Naive B cell (primary cell): ENCODE measurements around the gene CCDC149. TPM values are rescaled to one million over a fixed set of nuclear protein-coding genes. Genes with fewer than 3 reads are reported as not detected.

Experiments
- ATAC-seq, 2 donors: fragments of 150-1000 bp; cut with Tn5 transposase; 2 replicates each; pipeline ENCODE4 v1.10.0; 2021; ENCODE audit warnings: low read depth in 2 of 2, mild to moderate bottlenecking in 2 of 2, moderate library complexity in 2 of 2
- DNase-seq: peaks from one replicate; pipeline ENCODE4 v3.0.0; 2022
- H3K27ac Mint-ChIP-seq, 6 donors: one replicate each; pipeline ENCODE4 v1.8.0; 2020 to 2022; ENCODE audit warnings: mild to moderate bottlenecking in 6 of 6, mixed read lengths in 6 of 6, moderate library complexity in 5 of 6, inconsistent platforms in 2 of 6
- H3K27me3 Mint-ChIP-seq, 3 donors: one replicate each; pipeline ENCODE4 v1.8.0; 2021 to 2022; ENCODE audit warnings: mixed read lengths in 3 of 3, mild to moderate bottlenecking in 1 of 3
- H3K36me3 Mint-ChIP-seq, 2 donors: one replicate each; pipeline ENCODE4 v1.8.0; 2020 to 2022; ENCODE audit warnings: mixed read lengths in 2 of 2, inconsistent platforms in 1 of 2, mild to moderate bottlenecking in 1 of 2
- H3K4me1 Mint-ChIP-seq, 3 donors: one replicate each; pipeline ENCODE4 v1.8.0; 2020 to 2022; ENCODE audit warnings: mixed read lengths in 3 of 3, inconsistent platforms in 1 of 3, mild to moderate bottlenecking in 1 of 3, moderate library complexity in 1 of 3
- H3K4me3 Mint-ChIP-seq, 8 donors: one replicate each; pipeline ENCODE4 v1.8.0; 2020 to 2022; ENCODE audit warnings: mild to moderate bottlenecking in 8 of 8, mixed read lengths in 8 of 8, moderate library complexity in 8 of 8, inconsistent platforms in 2 of 8
- H3K9me3 Mint-ChIP-seq, 7 donors: one replicate each; pipeline ENCODE4 v1.8.0; 2020 to 2022; ENCODE audit warnings: mixed read lengths in 7 of 7, mild to moderate bottlenecking in 5 of 7, inconsistent platforms in 2 of 7, moderate library complexity in 1 of 7
- polyA plus RNA-seq, 6 donors: library from polyadenylated mRNA; unstranded; fragments of 300-500 nt; fragmentation: Illumina TruSeq; gene quantifications; one replicate each; pipeline ENCODE4 v1.2.3, GENCODE V29; 2021; ENCODE audit warnings: low read depth in 6 of 6

The CCDC149 gene
- polyA plus RNA-seq, 6 donors from 2014 or later, result not detected

- H3K36me3 Mint-ChIP-seq, result no peaks in the 10 kb centered on the region
- H3K4me1 Mint-ChIP-seq, result peaks cover 0 to 4% (median 0%) of the 10 kb centered on the region in 3 donors
- no peak overlapping the region for H3K4me3 Mint-ChIP-seq
- H3K27ac Mint-ChIP-seq, result no peak overlapping the region
- peaks cover 0 to 12% (median 9%) of the 10 kb centered on the region in 3 donors for H3K27me3 Mint-ChIP-seq
- no peak for ATAC-seq
- peaks cover 1 to 12% (median 4%) of the 10 kb centered on the region in 7 donors for H3K9me3 Mint-ChIP-seq
- DNase-seq, result no peak
Observed at GRCh38 chr4:24809376-24809775, 103.5 kb downstream of the CCDC149 start.

- peaks cover 1 to 13% (median 4%) of the 10 kb centered on the region in 7 donors for H3K9me3 Mint-ChIP-seq
- DNase-seq (no peak), ATAC-seq (no peak)
- no peak overlapping the region for H3K4me3 Mint-ChIP-seq
- H3K27ac Mint-ChIP-seq, result no peak overlapping the region
- peaks cover 0 to 4% (median 0%) of the 10 kb centered on the region in 3 donors for H3K4me1 Mint-ChIP-seq
- H3K27me3 Mint-ChIP-seq, result peaks cover 3 to 12% (median 10%) of the 10 kb centered on the region in 3 donors
- H3K36me3 Mint-ChIP-seq, result no peaks in the 10 kb centered on the region
Observed at GRCh38 chr4:24808955-24809354, 103.9 kb downstream of the CCDC149 start.

- Mint-ChIP-seq H3K27me3 (peaks cover 8 to 15% (median 12%) of the 10 kb centered on the region in 3 donors), H3K36me3 (no peaks in the 10 kb centered on the region), H3K9me3 (peaks cover 1 to 15% (median 4%) of the 10 kb centered on the region in 7 donors), H3K27ac (no peak overlapping the region), H3K4me1 (peaks cover 0 to 4% (median 0%) of the 10 kb centered on the region in 3 donors), H3K4me3 (peak overlapping the region in 1 of 8 donors; percentile 20)
- DNase-seq (no peak), ATAC-seq (no peak)
Observed at GRCh38 chr4:24808261-24808660, 104.6 kb downstream of the CCDC149 start.

- ATAC-seq (no peak), DNase-seq (no peak)
- peaks cover 0 to 4% (median 0%) of the 10 kb centered on the region in 3 donors for H3K4me1 Mint-ChIP-seq
- peaks cover 11 to 20% (median 16%) of the 10 kb centered on the region in 3 donors for H3K27me3 Mint-ChIP-seq
- no peak overlapping the region for H3K4me3 Mint-ChIP-seq
- no peaks in the 10 kb centered on the region for H3K36me3 Mint-ChIP-seq
- no peak overlapping the region for H3K27ac Mint-ChIP-seq
- H3K9me3 Mint-ChIP-seq, result peaks cover 1 to 15% (median 4%) of the 10 kb centered on the region in 7 donors
Observed at GRCh38 chr4:24807611-24808010, 105.2 kb downstream of the CCDC149 start.

- H3K9me3 Mint-ChIP-seq, result peaks cover 0 to 7% (median 2%) of the 10 kb centered on the region in 7 donors
- H3K4me3 Mint-ChIP-seq, result no peak overlapping the region
- H3K27me3 Mint-ChIP-seq, result peaks cover 19 to 32% (median 23%) of the 10 kb centered on the region in 3 donors
- peaks cover 0 to 4% (median 0%) of the 10 kb centered on the region in 3 donors for H3K4me1 Mint-ChIP-seq
- no peaks in the 10 kb centered on the region for H3K36me3 Mint-ChIP-seq
- no peak for DNase-seq
- no peak overlapping the region for H3K27ac Mint-ChIP-seq
- no peak for ATAC-seq
Observed at GRCh38 chr4:24806206-24806990, 106.4 kb downstream of the CCDC149 start.

- DNase-seq (no peak), ATAC-seq (no peak)
- H3K4me3 Mint-ChIP-seq, result no peak overlapping the region
- H3K36me3 Mint-ChIP-seq, result no peaks in the 10 kb centered on the region
- H3K27me3 Mint-ChIP-seq, result peaks cover 24 to 40% (median 32%) of the 10 kb centered on the region in 3 donors
- no peak overlapping the region for H3K27ac Mint-ChIP-seq
- peaks cover 0 to 4% (median 0%) of the 10 kb centered on the region in 3 donors for H3K4me1 Mint-ChIP-seq
- H3K9me3 Mint-ChIP-seq, result peaks cover 0 to 7% (median 1%) of the 10 kb centered on the region in 7 donors
Observed at GRCh38 chr4:24805566-24805965, 107.3 kb downstream of the CCDC149 start.

GRCh38 chr4:24805067-24805466, 107.8 kb downstream of the CCDC149 start:
- Mint-ChIP-seq H3K4me1 (peaks cover 0 to 4% (median 0%) of the 10 kb centered on the region in 3 donors), H3K4me3 (no peak overlapping the region), H3K27me3 (peaks cover 29 to 45% (median 37%) of the 10 kb centered on the region in 3 donors), H3K27ac (no peak overlapping the region), H3K36me3 (no peaks in the 10 kb centered on the region), H3K9me3 (peaks cover 0 to 7% (median 1%) of the 10 kb centered on the region in 7 donors)
- DNase-seq, result no peak
- no peak for ATAC-seq

- Mint-ChIP-seq H3K36me3 (no peaks in the 10 kb centered on the region), H3K27me3 (peaks cover 38 to 61% (median 52%) of the 10 kb centered on the region in 3 donors), H3K4me3 (no peak overlapping the region), H3K27ac (no peak overlapping the region), H3K4me1 (peaks cover 0 to 4% (median 0%) of the 10 kb centered on the region in 3 donors), H3K9me3 (peaks cover 0 to 7% (median 3%) of the 10 kb centered on the region in 7 donors)
- DNase-seq (no peak), ATAC-seq (no peak)
Observed at GRCh38 chr4:24802648-24803047, 110.2 kb downstream of the CCDC149 start.

GRCh38 chr4:24801136-24801855, 111.5 kb downstream of the CCDC149 start:
- H3K27ac Mint-ChIP-seq, result no peak overlapping the region
- H3K4me1 Mint-ChIP-seq, result peaks cover 0 to 4% (median 0%) of the 10 kb centered on the region in 3 donors
- H3K27me3 Mint-ChIP-seq, result peaks cover 44 to 58% (median 52%) of the 10 kb centered on the region in 3 donors
- H3K9me3 Mint-ChIP-seq, result peaks cover 0 to 7% (median 3%) of the 10 kb centered on the region in 7 donors
- no peaks in the 10 kb centered on the region for H3K36me3 Mint-ChIP-seq
- ATAC-seq (no peak), DNase-seq (no peak)
- no peak overlapping the region for H3K4me3 Mint-ChIP-seq

GRCh38 chr4:24800325-24800895, 112.4 kb downstream of the CCDC149 start:
- H3K4me3 Mint-ChIP-seq, result no peak overlapping the region
- peaks cover 48 to 58% (median 52%) of the 10 kb centered on the region in 3 donors for H3K27me3 Mint-ChIP-seq
- peaks cover 0 to 4% (median 0%) of the 10 kb centered on the region in 3 donors for H3K4me1 Mint-ChIP-seq

GRCh38 chr4:24799544-24800324, 113.1 kb downstream of the CCDC149 start:
- Mint-ChIP-seq H3K27ac (no peak overlapping the region), H3K4me1 (peaks cover 0 to under 1% (median 0%) of the 10 kb centered on the region in 3 donors), H3K4me3 (no peak overlapping the region), H3K9me3 (peaks cover 0 to 8% (median 5%) of the 10 kb centered on the region in 7 donors), H3K36me3 (no peaks in the 10 kb centered on the region), H3K27me3 (peaks cover 52 to 55% (median 54%) of the 10 kb centered on the region in 3 donors)
- ATAC-seq (no peak), DNase-seq (no peak)

More at GRCh38 chr4:24800325-24800895, 112.4 kb downstream of the CCDC149 start:
- no peaks in the 10 kb centered on the region for H3K36me3 Mint-ChIP-seq
- no peak for ATAC-seq
- peaks cover 0 to 7% (median 3%) of the 10 kb centered on the region in 7 donors for H3K9me3 Mint-ChIP-seq
- DNase-seq, result no peak
- no peak overlapping the region for H3K27ac Mint-ChIP-seq

- Mint-ChIP-seq H3K27ac (no peak overlapping the region), H3K36me3 (no peaks in the 10 kb centered on the region), H3K9me3 (peaks cover 0 to 8% (median 3%) of the 10 kb centered on the region in 7 donors), H3K4me1 (no peaks in the 10 kb centered on the region), H3K27me3 (peaks cover 51 to 56% (median 54%) of the 10 kb centered on the region in 3 donors), H3K4me3 (no peak overlapping the region)
- DNase-seq (no peak), ATAC-seq (no peak)
Observed at GRCh38 chr4:24799196-24799543, 113.7 kb downstream of the CCDC149 start.
